Upper lobe of left lung (tissue), 6 donors: ENCODE measurements around the gene DUSP8. TPM values are rescaled to one million over a fixed set of nuclear protein-coding genes. Genes with fewer than 3 reads are reported as not detected.
"Not testable (repeated sequence)": the region's sequence is repeated elsewhere in the genome, so short reads cannot be mapped to it uniquely, and the experiment has no call there.

ENCODE experiments used
- ATAC-seq, 2 donors: fragments of 200-7000 bp; cut with Tn5 transposase; one replicate each; pipeline ENCODE4 v1.9.1; 2022; ENCODE audit warnings: mild to moderate bottlenecking in 2 of 2, moderate library complexity in 2 of 2; ENCODE audit not compliant: low FRiP score in 2 of 2
- DNase-seq, 2 donors: peaks; one replicate each; pipeline ENCODE4 v3.0.0-alpha.2; 2019 to 2020
- H3K27ac ChIP-seq, 4 donors: fragments of 200-600 bp; sonication (generic); one replicate each; pipeline ENCODE4 v1.5.1; 2016 to 2019
- H3K27me3 ChIP-seq, 4 donors: fragments of 200-600 bp; sonication (generic); one replicate each; pipeline ENCODE4 v1.5.1; 2017 to 2019
- H3K36me3 ChIP-seq, 4 donors: fragments of 200-600 bp; sonication (generic); one replicate each; pipeline ENCODE4 v1.5.1; 2016 to 2019
- H3K4me1 ChIP-seq, 4 donors: fragments of 200-600 bp; sonication (generic); one replicate each; pipeline ENCODE4 v1.5.1; 2018 to 2019
- H3K4me3 ChIP-seq, 4 donors: fragments of 200-600 bp; sonication (generic); one replicate each; pipeline ENCODE4 v1.5.1; 2017 to 2019; ENCODE audit warnings: mild to moderate bottlenecking in 2 of 4, moderate library complexity in 1 of 4
- H3K9me3 ChIP-seq, 4 donors: fragments of 200-600 bp; sonication (generic); one replicate each; pipeline ENCODE4 v1.5.1; 2018 to 2019
- CTCF ChIP-seq, 6 experiments: fragments of 450-650 bp in 4 of 6; fragments of 200-600 bp in 2 of 6; sonication (generic) in 2 of 6; IDR thresholded peaks; one replicate each; pipeline ENCODE4 v1.5.1; 2016 to 2019; ENCODE audit warnings: antibody characterized with exemption in 6 of 6
- EP300 ChIP-seq, 4 donors: sonication (generic); formaldehyde crosslinking; IDR thresholded peaks; one replicate each; pipeline ENCODE4 v1.5.1; 2017; ENCODE audit warnings: antibody characterized with exemption in 4 of 4, control low read depth in 2 of 4
- POLR2A ChIP-seq, 4 donors: fragments of 450-650 bp; IDR thresholded peaks; one replicate each; pipeline ENCODE4 v1.5.1; 2016 to 2017; ENCODE audit warnings: antibody characterized with exemption in 4 of 4, mild to moderate bottlenecking in 2 of 4
- POLR2AphosphoS5 ChIP-seq, 2 donors: sonication (generic); formaldehyde crosslinking; IDR thresholded peaks; one replicate each; pipeline ENCODE4 v1.5.1; 2017; ENCODE audit warnings: antibody characterized with exemption in 2 of 2
- WGBS, 2 donors: methylation state at CpG; one replicate each; pipeline ENCODE4 v1.1.5; 2017 to 2018; 5-methylcytosine and 5-hydroxymethylcytosine counted together
- total RNA-seq, 6 donors: library from RNA; depleted of rRNA in 4 of 6; stranded (reverse); fragments of >200 nt in 4 of 6; gene quantifications; one replicate each; pipeline versions ENCODE4 v1.1.0 to v1.2.1, GENCODE V29; 2016 to 2021
- donor health status: DM: no; HTN: no; CAD: no; lungs with moderate emphysema.
- donor health status: DM: no; HTN: yes; CAD: no; lungs with severe emphysema.

The DUSP8 gene
- total RNA-seq, 6 donors from 2014 or later: 5.2 to 19.3 (median 13.5) TPM

GRCh38 chr11:1604711-1605110 is 32.6 kb upstream of the DUSP8 start:
- Histone ChIP-seq H3K9me3 (no peaks in the 10 kb centered on the region), H3K36me3 (no peaks in the 10 kb centered on the region), H3K4me1 (no peaks in the 10 kb centered on the region), H3K27ac (no peak overlapping the region), H3K4me3 (no peak overlapping the region), H3K27me3 (no peaks in the 10 kb centered on the region)
- 84 to 88% methylated on average over 6 to 7 of the region's 7 CpGs for WGBS, 2 donors
- DNase-seq (peak in 1 of 2 donors; percentile 50), ATAC-seq (no peak)
- TF ChIP-seq EP300 (IDR thresholded peaks at IDR 0.05) (no peak), POLR2AphosphoS5 (IDR thresholded peaks at IDR 0.05) (no peak), CTCF (IDR thresholded peaks at IDR 0.05) (no peak), POLR2A (IDR thresholded peaks at IDR 0.05) (no peak)

- H3K4me3 ChIP-seq: no peak overlapping the region
- no peak overlapping the region for H3K27ac ChIP-seq
- H3K4me1 ChIP-seq: no peaks in the 10 kb centered on the region
- no peaks in the 10 kb centered on the region for H3K27me3 ChIP-seq
- H3K36me3 ChIP-seq: no peaks in the 10 kb centered on the region
- WGBS, 2 donors: 92 to 94% methylated on average over 8 of the region's 11 CpGs
- no peaks in the 10 kb centered on the region for H3K9me3 ChIP-seq
- no peak for ATAC-seq
- DNase-seq: peak in 1 of 2 donors; percentile 74
- TF ChIP-seq POLR2A (IDR thresholded peaks at IDR 0.05) (no peak), CTCF (IDR thresholded peaks at IDR 0.05) (no peak)
Measured at GRCh38 chr11:1604181-1604580, 32.1 kb upstream of the DUSP8 start.

- no peak for DNase-seq
- WGBS, 2 donors: 63 to 92% methylated on average over 1 of the region's 1 CpG
- Histone ChIP-seq H3K4me3 (no peak overlapping the region), H3K4me1 (no peaks in the 10 kb centered on the region), H3K9me3 (no peaks in the 10 kb centered on the region), H3K27ac (no peak overlapping the region), H3K36me3 (no peaks in the 10 kb centered on the region), H3K27me3 (no peaks in the 10 kb centered on the region)
- TF ChIP-seq POLR2A (IDR thresholded peaks at IDR 0.05) (no peak), POLR2AphosphoS5 (IDR thresholded peaks at IDR 0.05) (no peak), EP300 (IDR thresholded peaks at IDR 0.05) (no peak), CTCF (IDR thresholded peaks at IDR 0.05) (no peak)
- peak in 1 of 2 donors; percentile 20 for ATAC-seq
Measured at GRCh38 chr11:1603629-1604028, 31.6 kb upstream of the DUSP8 start.

GRCh38 chr11:1601663-1602062 is 29.6 kb upstream of the DUSP8 start:
- not testable (repeated sequence) for H3K27me3 ChIP-seq

GRCh38 chr11:1600626-1601025 is 28.6 kb upstream of the DUSP8 start:
- WGBS, 2 donors: 71 to 82% methylated on average over 5 of the region's 5 CpGs
- Histone ChIP-seq H3K9me3 (no peaks in the 10 kb centered on the region), H3K27ac (no peak overlapping the region), H3K4me3 (no peak overlapping the region), H3K36me3 (no peaks in the 10 kb centered on the region), H3K27me3 (no peaks in the 10 kb centered on the region), H3K4me1 (no peaks in the 10 kb centered on the region)
- ATAC-seq (no peak), DNase-seq (no peak)
- no peak for TF ChIP-seq POLR2A (IDR thresholded peaks at IDR 0.05)
- no peak for TF ChIP-seq EP300 (IDR thresholded peaks at IDR 0.05)
- TF ChIP-seq CTCF (IDR thresholded peaks at IDR 0.05): no peak
- TF ChIP-seq POLR2AphosphoS5 (IDR thresholded peaks at IDR 0.05): no peak

More at GRCh38 chr11:1601663-1602062, 29.6 kb upstream of the DUSP8 start:
- WGBS, 2 donors: 68 to 70% methylated on average over 3 of the region's 3 CpGs
- not testable (repeated sequence) for H3K4me3 ChIP-seq, H3K9me3 ChIP-seq, ATAC-seq, H3K27ac ChIP-seq, H3K36me3 ChIP-seq, H3K4me1 ChIP-seq, DNase-seq
